ENCODE data around the gene ITGA2.

GRCh38 chr5:53011233-53011632, 22.1 kb downstream of the ITGA2 start:
- TF ChIP-seq CTCF (IDR thresholded peaks at IDR 0.05 in 4 of 5, conservative IDR thresholded peaks at IDR 0.05 in 1 of 5): no peak
- TF ChIP-seq POLR2A (IDR thresholded peaks at IDR 0.05): no peak
